ENCODE data around the gene PHC2.

GRCh38 chr1:33378976-33379375 is 51.9 kb downstream of the PHC2 start:
- TF ChIP-seq CTCF (IDR thresholded peaks at IDR 0.05; ENCODE audit: poor library complexity): no peak
- TF ChIP-seq EZH2phosphoT487 (IDR thresholded peaks at IDR 0.05; ENCODE audit: low read depth, severe bottlenecking, unreplicated experiment): no peak
- TF ChIP-seq EZH2 (IDR thresholded peaks at IDR 0.05; ENCODE audit: borderline replicate concordance): no peak
